HTERT RPE-1 (cell line): ENCODE data around the gene ZNF141.
"Not testable (repeated sequence)": the region's sequence is repeated elsewhere in the genome, so short reads cannot be mapped to it uniquely, and the experiment has no call there.

Source experiments
- in situ Hi-C: fragments of 300-500 bp; cut with MboI; formaldehyde crosslinking; loops from 4 replicates; pipeline ENCODE4 v1.14.3; 2020; ENCODE audit warnings: low sequenced_read_pairs

The ZNF141 gene

GRCh38 chr4:337143-337931 is at the start of gene ZNF141:
Gene ZNF141, plus strand, starts transcription at chr4:337814. Its CDS starts 170 bp downstream, at chr4:337984.
- in situ Hi-C loops, result no loop called here

DNA sequence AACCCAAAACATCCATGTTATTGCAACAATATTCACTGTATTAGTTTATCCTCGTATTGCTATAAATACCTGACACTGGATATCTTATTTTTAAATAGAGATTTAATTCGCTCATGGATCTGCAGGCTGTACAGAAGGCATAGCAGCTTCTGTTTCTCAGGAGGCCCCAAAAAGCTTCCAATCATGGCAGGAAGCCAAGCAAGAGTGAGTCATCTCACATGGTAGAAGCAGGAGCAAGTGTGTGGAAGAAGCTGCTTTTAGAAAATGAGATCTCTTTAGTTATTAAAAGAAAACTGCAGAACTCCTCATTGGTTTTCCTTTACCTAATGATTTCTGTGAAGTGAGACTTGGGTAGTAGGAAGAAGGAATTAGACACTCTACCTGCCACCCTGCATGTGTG is 48.7 kb upstream of the ZNF141 start:
- in situ Hi-C loops, result no loop called here

GRCh38 chr4:294732-295131 is 42.9 kb upstream of the ZNF141 start:
- in situ Hi-C loops, result no loop called here

DNA sequence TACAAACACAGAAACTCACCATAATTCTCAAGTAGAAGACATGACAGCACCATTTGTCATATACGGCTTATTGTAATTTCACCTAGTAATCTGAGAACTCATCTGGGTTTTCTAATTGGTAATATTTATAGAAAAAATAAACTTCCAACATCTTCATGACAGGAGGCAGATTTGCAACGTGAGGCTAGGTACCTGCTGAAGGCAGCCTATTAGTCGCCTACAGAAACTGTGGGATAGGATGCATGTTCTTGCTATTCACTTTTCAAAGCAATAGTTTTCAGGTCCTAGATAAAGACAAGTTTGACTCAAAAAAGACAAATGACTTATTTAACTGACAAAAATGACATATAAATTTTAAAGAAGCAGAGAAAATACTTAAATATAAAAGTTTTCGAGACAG is 35.2 kb upstream of the ZNF141 start:
- in situ Hi-C loops, result no loop called here

DNA sequence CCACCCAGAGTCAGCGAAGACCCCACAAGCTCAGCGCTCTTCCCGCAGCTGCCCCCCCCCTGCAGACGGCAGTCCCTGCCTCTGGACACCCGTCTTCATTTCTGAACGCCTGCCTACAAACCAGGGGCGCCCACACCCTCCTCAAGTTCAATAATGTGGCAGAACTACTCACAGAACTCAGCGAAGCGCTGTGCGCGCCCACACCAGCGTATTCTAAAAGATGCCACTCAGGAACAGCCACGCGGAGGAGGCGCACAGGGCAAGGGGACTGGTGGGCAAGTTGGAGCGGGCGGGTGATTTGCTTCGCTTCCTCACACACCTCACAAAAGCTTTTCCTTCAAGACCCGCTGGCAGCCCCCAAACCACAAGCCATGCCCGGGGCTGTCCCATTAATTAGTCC is 33.1 kb upstream of the ZNF141 start:
- in situ Hi-C loops, result not testable (repeated sequence)

- in situ Hi-C loops, result no loop called here
Observed at GRCh38 chr4:304969-305680, 32.5 kb upstream of the ZNF141 start, which contains the start of gene ZNF732. Gene ZNF732, minus strand, starts transcription at chr4:305474. Its CDS starts 164 bp downstream, at chr4:305310.

DNA sequence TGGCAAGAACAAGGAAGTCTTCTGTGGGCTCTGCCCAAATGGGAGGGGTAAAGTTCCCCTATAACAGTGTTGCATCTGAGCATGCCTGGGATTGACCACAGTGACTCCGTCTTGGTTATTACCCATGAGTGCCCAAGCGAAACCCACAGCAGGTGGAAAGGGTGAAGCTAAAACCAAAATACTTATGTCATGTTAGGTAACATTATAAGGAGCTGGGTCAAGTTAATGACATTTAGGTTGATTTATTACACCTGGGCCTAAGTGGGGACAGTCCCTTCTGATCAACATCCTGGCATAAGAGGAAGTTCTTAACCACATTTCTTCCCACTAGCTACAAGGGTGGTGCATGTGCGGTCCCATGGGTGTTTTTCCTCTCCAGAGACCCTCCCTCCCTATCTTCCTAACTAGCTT is 31.1 kb upstream of the ZNF141 start:
- in situ Hi-C loops, result no loop called here

DNA sequence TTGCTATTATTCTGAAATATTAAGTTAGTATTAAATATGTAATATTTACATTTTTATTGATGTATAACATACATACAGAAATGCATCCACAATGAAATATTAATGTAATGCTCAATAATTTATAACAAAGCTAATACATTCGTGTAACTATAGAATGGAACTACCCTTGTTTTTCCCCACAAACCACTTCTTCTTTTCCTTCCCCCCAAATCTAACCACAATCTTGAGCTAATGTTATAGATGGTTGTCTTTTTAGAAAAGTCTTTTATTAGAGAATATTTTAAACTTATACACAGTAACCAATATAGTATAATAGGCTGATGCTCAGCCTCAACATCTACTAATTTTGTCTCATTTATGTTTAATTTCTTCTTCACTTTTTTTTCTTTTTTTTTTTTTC is 27.8 kb upstream of the ZNF141 start:
- in situ Hi-C loops, result no loop called here

DNA sequence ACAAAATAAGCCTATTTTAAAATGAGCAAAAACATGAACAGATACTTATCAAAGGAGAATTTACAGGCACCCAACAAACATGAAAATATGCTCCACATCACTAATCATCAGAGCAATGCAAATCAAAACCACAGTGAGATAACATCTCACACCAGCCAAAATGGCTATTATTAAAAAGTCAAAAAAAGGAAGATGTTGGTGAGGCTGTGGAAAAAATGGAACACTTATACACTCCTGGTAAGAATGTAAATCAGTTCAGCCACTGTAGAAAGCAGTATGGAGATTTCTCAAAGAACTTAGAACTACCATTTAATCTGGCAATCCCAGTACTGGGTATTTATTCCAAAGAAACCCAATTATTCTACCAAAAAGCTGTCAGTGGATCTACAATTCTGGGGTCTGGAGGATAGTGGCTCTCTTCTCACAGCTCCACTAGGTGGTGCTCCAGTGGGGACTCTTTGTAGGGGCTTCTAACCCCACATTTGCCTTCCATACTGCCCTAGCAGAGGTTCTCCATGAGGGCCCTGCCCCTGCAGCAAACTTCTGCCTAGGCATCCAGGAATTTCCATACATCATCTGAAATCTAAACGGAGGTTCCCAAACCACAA is 23.2 kb upstream of the ZNF141 start:
- in situ Hi-C loops, result no loop called here

DNA sequence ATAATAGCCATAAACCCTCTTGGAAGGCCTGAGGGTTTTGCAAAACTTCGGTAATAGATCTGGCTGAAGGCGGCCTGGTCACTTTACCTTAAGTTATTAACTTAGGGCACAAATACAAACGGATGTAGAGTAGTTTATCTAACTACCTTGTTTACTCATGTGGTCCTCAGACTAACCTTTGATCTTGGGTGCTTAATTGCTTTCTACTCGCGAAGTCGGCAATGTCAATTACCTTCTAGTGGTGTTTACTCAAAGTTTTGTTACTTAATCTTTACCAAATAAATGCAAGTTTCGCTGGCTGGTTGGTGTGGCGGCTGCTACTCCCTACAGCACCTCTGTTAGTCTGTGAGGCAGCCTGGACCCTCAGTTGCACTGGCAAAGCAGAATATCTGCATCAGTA is 8.9 kb upstream of the ZNF141 start:
- in situ Hi-C loops, result no loop called here

GRCh38 chr4:335515-335914 is 2.1 kb upstream of the ZNF141 start:
- in situ Hi-C loops, result no loop called here

GRCh38 chr4:336099-336892 is 1.3 kb upstream of the ZNF141 start:
- in situ Hi-C loops, result no loop called here

DNA sequence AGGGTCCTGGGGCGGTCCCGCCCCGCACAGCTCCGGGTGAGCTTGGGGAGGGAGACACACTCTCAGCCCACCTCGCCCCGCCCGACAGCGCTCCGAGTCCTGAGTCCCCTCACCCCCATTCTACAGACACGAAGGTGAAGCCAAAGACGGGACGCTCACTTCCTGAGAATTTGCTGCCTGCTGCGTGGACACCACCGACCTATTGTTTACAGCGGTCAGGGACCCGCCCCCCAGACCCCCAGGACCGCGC is 796 bp upstream of the ZNF141 start:
- in situ Hi-C loops, result no loop called here

- in situ Hi-C loops, result no loop called here
Observed at GRCh38 chr4:337932-338758, 531 bp downstream of the ZNF141 start.

DNA sequence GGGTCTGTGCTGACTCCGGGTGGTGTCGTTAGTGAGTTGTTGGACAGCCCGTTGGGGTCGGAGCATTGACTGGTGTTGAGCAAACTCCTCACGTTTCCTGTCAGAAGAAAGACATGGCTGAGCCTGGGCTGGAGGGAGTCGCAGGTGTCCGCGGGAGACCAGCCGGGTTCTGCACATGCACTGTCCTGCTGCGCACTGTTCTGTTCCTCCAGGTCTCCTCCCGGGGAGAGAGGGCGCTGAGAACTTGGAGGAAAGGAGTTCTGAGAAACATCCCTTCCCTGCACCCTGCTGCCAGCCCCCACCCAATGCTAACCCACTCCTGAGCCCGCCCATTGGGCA is 1.1 kb downstream of the ZNF141 start:
- in situ Hi-C loops, result no loop called here

DNA sequence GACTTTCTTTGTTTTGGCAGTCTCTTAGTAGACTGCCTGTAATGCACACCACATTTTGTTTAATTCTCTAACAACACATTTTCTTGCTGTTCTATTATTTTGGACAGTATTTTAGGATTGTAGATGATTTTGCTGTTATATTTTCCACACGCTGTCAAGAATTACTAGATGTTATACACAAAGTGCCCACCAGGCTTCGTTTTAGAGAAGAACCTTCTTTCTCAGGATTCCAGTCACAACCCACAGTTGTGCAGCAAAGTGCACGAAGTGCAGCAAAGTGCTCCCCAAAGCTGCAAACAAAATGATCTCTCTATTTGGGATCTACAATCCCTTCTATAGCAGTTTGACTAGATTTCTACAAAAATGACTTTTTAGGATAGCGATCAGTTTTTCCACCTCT is 2.4 kb downstream of the ZNF141 start:
- in situ Hi-C loops, result no loop called here

- in situ Hi-C loops, result no loop called here
Observed at GRCh38 chr4:373062-373839, 35.6 kb downstream of the ZNF141 start.

GRCh38 chr4:374298-375160 is 36.9 kb downstream of the ZNF141 start:
- in situ Hi-C loops, result no loop called here
